ENCODE data around the gene TAGLN3. TPM values are rescaled to one million over a fixed set of nuclear protein-coding genes. Genes with fewer than 3 reads are reported as not detected.

The TAGLN3 gene
- total RNA-seq, result 0.76 TPM

DNA sequence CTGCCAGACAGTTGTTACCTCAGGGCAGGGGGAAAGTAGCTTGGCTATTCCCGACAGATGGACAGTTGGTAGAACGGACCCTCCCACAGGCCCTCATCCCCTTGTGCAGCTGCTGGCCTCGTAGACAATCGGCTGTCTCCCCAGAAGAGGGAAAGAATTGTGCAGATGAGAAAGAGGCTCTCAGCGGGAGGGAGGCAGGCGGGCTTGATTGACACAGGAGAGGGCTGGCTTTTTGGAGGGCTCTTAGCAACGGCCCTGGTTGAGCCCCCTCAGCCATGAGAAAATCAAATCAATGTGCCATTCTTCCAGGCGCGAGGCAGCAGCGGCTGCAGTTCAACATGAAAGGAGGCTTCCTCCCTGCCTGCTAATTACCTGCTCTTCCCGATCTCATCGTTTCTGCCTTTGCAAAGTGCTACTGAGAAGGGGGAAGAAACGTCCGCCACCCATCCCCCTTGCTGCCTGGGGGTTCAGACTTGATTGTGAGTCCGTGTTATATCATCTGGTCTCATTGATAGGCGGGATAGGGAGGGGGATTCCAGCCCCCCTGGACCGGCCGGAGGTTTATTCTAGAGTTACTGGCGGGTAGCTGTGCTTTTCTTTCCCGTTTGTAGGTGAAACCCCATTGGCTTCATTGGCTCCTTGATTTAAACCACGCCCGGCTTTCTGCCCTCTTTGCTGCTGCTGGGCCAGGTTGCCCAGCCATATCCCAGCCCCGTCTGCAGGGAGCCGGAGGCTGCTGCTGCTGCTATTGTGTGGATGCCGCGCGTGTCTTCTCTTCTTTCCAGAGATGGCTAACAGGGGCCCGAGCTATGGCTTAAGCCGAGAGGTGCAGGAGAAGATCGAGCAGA is at the start of gene TAGLN3:
Gene TAGLN3 (plus strand): TSS at position 287 of the 848 bp plus-strand sequence. CDS start 501 bp downstream, at position 788.

DNA sequence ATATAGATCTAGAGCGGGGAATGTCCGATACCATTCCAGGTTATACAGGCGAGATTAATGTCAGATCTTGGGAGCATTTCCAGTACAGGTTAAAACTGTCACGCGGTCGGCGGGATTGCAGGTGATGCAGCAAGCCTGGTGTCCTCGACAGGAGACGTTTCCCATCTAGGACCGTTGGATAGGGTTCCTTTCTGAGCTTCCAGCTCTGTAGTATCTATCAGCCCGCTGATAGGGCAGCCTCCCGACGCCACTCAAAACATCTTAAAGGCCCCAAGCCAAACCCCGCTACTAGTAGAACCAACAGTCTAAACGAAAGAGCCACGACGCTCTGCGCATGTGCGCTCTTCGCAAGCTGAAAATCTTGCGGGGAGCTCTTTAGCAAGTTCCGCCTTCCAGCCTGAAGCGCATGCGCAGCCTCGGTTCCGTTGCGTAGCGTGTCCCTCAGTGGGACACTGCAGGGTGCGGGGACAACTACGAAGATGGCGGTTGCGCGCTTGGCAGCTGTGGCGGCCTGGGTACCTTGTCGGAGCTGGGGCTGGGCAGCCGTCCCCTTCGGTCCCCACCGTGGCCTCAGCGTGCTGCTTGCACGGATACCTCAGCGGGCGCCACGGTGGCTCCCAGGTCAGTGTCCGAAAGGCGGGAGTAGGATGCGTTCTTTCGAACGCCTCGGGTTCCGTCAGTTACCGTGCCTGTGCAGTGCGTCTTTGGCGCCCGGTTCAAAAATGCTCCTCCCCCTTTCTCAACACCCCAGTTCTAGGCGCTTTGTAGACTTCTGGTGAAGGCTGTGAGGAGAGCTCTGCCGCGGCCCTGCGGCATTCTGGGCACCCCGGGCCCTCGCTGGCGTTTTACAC is 19.9 kb upstream of the TAGLN3 start, which contains the start of gene ABHD10:
Gene ABHD10 (plus strand): TSS at position 444 of the 851 bp plus-strand sequence. CDS start 36 bp downstream, at position 480.

DNA sequence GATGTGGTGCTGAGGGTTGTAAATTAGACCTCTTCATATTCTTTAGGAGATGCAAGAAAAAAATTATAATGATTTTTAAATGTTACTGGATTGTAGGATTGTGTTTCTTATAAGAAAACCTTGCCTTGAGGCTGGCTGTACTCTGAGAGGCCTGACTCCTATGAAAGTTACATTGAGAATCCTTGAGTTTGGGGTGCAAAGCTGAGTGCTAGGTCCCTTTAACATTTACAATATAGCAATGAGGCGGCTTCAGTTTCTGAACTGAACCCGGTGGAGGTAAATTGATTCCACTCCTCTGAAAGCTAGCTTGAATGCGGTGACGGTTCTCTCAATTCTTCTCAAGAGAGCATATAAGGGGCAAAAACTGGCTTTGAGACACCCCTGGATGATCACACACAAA is 35.7 kb downstream of the TAGLN3 start, which contains the start of gene TMPRSS7:
Gene TMPRSS7 (plus strand): TSS at position 301 of the 400 bp plus-strand sequence. CDS start 110 bp downstream, outside the sequence.

Other genes starting within 250 kb of the TAGLN3 start
- gene PHLDB2, start 139.7 kb upstream of the TAGLN3 start, total RNA-seq, result 99.8 TPM
- 51.6 TPM for gene ABHD10, start 19.9 kb upstream of the TAGLN3 start, total RNA-seq
- not detected for gene TMPRSS7, start 35.8 kb downstream of the TAGLN3 start, total RNA-seq
- gene C3orf52, start 87.5 kb downstream of the TAGLN3 start, total RNA-seq, result 8.2 TPM
- 0.99 TPM for gene GCSAM, start 134.3 kb downstream of the TAGLN3 start, total RNA-seq

Measured in metanephros (tissue), 1 donor.